Fibroblast of the aortic adventitia (primary cell): ENCODE results near the gene ZGRF1. TPM values are rescaled to one million over a fixed set of nuclear protein-coding genes. Genes with fewer than 3 reads are reported as not detected.
"Not testable (repeated sequence)": the region's sequence is repeated elsewhere in the genome, so short reads cannot be mapped to it uniquely, and the experiment has no call there.

Source experiments
- DNase-seq: peaks from one replicate; pipeline ENCODE4 v3.0.0-alpha.2; 2010; ENCODE audit warnings: low read depth
- H3K4me3 ChIP-seq: 2 replicates; pipeline ENCODE4 v1.5.1; 2011; ENCODE audit warnings: low read depth, mild to moderate bottlenecking, control low read depth, low read length, moderate library complexity
- small RNA-seq: library from RNA; depleted of rRNA; stranded (forward); fragments of <200 nt; gene quantifications from one replicate; pipeline ENCODE3, GENCODE V24; 2012
- total RNA-seq: library from RNA; depleted of rRNA; stranded (reverse); fragments of >200 nt; gene quantifications from 2 replicates; pipeline ENCODE4 v1.2.3, GENCODE V29; 2012; ENCODE audit warnings: low replicate concordance
- TF ChIP-seq, protein P1 (sequence below): IDR thresholded peaks from 2 replicates; pipeline ENCODE4 v1.5.1; 2011; ENCODE audit warnings: mild to moderate bottlenecking, low read length, control low read depth, inconsistent platforms; ENCODE audit not compliant: insufficient read depth

The ZGRF1 gene
- total RNA-seq, 1 donor, result 26.1 TPM

DNA sequence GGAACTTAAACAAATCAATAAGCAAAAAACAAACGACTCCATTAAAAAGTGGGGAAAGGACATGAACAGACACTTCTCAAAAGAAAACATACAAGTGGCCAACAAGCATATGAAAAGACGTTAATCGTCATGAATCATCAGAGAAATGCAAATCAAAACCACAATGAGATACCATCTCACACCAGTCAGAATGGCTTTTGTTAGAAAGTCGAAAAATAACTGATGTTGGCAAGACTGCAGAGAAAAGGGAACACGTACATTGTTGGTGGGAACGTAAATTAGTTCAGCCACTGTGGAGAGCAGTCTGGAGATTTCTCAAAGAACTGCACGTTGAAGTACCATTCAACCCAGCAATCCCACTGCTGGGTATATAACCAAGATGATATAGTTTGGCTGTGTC is 144.4 kb downstream of the ZGRF1 start:
- no peak overlapping the region for H3K4me3 ChIP-seq
- TF ChIP-seq, protein P1, sequence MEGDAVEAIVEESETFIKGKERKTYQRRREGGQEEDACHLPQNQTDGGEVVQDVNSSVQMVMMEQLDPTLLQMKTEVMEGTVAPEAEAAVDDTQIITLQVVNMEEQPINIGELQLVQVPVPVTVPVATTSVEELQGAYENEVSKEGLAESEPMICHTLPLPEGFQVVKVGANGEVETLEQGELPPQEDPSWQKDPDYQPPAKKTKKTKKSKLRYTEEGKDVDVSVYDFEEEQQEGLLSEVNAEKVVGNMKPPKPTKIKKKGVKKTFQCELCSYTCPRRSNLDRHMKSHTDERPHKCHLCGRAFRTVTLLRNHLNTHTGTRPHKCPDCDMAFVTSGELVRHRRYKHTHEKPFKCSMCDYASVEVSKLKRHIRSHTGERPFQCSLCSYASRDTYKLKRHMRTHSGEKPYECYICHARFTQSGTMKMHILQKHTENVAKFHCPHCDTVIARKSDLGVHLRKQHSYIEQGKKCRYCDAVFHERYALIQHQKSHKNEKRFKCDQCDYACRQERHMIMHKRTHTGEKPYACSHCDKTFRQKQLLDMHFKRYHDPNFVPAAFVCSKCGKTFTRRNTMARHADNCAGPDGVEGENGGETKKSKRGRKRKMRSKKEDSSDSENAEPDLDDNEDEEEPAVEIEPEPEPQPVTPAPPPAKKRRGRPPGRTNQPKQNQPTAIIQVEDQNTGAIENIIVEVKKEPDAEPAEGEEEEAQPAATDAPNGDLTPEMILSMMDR, result no peak
- DNase-seq, result no peak

DNA sequence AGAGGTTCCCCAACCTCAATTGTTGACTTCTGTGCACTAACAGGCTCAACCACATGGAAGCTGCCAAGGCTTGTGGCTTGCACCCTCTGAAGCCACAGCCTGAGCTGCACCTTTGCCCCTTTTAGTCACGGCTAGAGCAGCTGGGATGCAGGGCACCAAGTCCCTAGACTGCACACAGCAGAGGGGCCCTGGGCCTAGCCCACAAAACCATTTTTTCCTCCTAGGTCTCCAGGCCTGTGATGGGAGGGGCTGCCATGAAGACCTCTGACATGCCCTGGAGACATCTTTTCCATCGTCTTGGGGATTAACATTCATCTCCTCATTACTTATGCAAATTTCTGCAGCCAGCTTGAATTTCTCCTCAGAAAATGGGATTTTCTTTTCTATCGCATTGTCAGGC is 145.9 kb downstream of the ZGRF1 start:
- DNase-seq, H3K4me3 ChIP-seq: not testable (repeated sequence)

Small RNAs within 50 kb of the gene (small RNA-seq; reads per million reads assigned to genes)
- gene MIR302A, result 3.1 reads per million, percentile 81 among the genes with 10 or more reads in this experiment
- gene MIR302C, result not detected
- gene MIR302D, result 0.45 reads per million
- gene MIR367, result not detected

Other genes with a start within 250 kb of the ZGRF1 start
- not detected in 2 replicates for gene NEUROG2, start 120.7 kb downstream of the ZGRF1 start, total RNA-seq
- 47.4 and 105 TPM in 2 replicates for gene LARP7, start 234 bp upstream of the ZGRF1 start, total RNA-seq